Astrocyte (in vitro differentiated cells and primary cell): ENCODE measurements around the gene BMP6.
"Not testable (repeated sequence)": the region's sequence is repeated elsewhere in the genome, so short reads cannot be mapped to it uniquely, and the experiment has no call there.

ENCODE experiments used
- CTCF ChIP-seq: IDR thresholded peaks from 2 replicates; pipeline ENCODE4 v1.5.1; 2011; ENCODE audit warnings: low read depth, mild to moderate bottlenecking, inconsistent platforms, low read length, moderate library complexity; ENCODE audit not compliant: insufficient read depth
- EZH2 ChIP-seq: IDR thresholded peaks from 2 replicates; pipeline ENCODE4 v1.6.1; 2012; ENCODE audit warnings: mild to moderate bottlenecking, low read length, inconsistent platforms; ENCODE audit not compliant: insufficient read depth

GRCh38 chr6:7817184-7817583, 91.3 kb downstream of the BMP6 start:
- not testable (repeated sequence) for TF ChIP-seq CTCF, EZH2
